Stimulated activated CD4-positive, alpha-beta T cell treated with anti-CD3 and anti-CD28 coated beads, Interleukin-4, amount 100 ng/mL, for 1 hour (primary cell): ENCODE measurements around the gene STPG4.

Experiments used
- DNase-seq: peaks from one replicate; pipeline ENCODE4 v3.0.0-alpha.2; 2020

The STPG4 gene

GRCh38 chr2:47086054-47086471, 69.0 kb downstream of the STPG4 start:
- no peak for DNase-seq

- DNase-seq, result no peak
These were observed 71.0 kb downstream of the STPG4 start for GRCh38 chr2:47083886-47084687.

- DNase-seq, result no peak
These were observed 71.6 kb downstream of the STPG4 start for GRCh38 chr2:47083485-47083884.

GRCh38 chr2:47083005-47083404, 72.1 kb downstream of the STPG4 start:
- no peak for DNase-seq

- DNase-seq, result no peak
These were observed 74.2 kb downstream of the STPG4 start for GRCh38 chr2:47080888-47081301.

GRCh38 chr2:47079515-47080412, 75.3 kb downstream of the STPG4 start:
- DNase-seq, result no peak

- DNase-seq, result no peak
These were observed 76.3 kb downstream of the STPG4 start for GRCh38 chr2:47078541-47079482.

- DNase-seq, result no peak
These were observed 77.5 kb downstream of the STPG4 start for GRCh38 chr2:47077442-47078117.

- no peak for DNase-seq
These were observed 78.3 kb downstream of the STPG4 start for GRCh38 chr2:47076586-47077441.

- no peak for DNase-seq
These were observed 79.0 kb downstream of the STPG4 start for GRCh38 chr2:47076126-47076506.

- no peak for DNase-seq
These were observed 79.6 kb downstream of the STPG4 start for GRCh38 chr2:47075361-47076125.

- DNase-seq, result no peak
These were observed 80.4 kb downstream of the STPG4 start for GRCh38 chr2:47074691-47075090.

- no peak for DNase-seq
These were observed 81.5 kb downstream of the STPG4 start for GRCh38 chr2:47073641-47074040.

- no peak for DNase-seq
These were observed 81.9 kb downstream of the STPG4 start for GRCh38 chr2:47073217-47073616.

GRCh38 chr2:47072728-47073191, 82.3 kb downstream of the STPG4 start:
- DNase-seq, result no peak

- DNase-seq, result no peak
These were observed 83.0 kb downstream of the STPG4 start for GRCh38 chr2:47072018-47072691.

- DNase-seq, result no peak
These were observed 83.9 kb downstream of the STPG4 start for GRCh38 chr2:47070920-47071824.

- no peak for DNase-seq
These were observed 84.8 kb downstream of the STPG4 start for GRCh38 chr2:47070155-47070919.
